Tongue (tissue), 2 donors: ENCODE data around the gene LYRM9. TPM values are rescaled to one million over a fixed set of nuclear protein-coding genes. Genes with fewer than 3 reads are reported as not detected.
"Not testable (repeated sequence)": the region's sequence is repeated elsewhere in the genome, so short reads cannot be mapped to it uniquely, and the experiment has no call there.

Experiments
- DNase-seq: peaks from one replicate; pipeline ENCODE4 v3.0.0-alpha.2; 2015
- total RNA-seq: library from RNA; depleted of rRNA; stranded (reverse); fragments of >200 nt; gene quantifications from one replicate; pipeline ENCODE4 v1.2.3, GENCODE V29; 2014

LYRM9 gene
- total RNA-seq, 1 donor from 2014 or later = 26.5 TPM

DNA sequence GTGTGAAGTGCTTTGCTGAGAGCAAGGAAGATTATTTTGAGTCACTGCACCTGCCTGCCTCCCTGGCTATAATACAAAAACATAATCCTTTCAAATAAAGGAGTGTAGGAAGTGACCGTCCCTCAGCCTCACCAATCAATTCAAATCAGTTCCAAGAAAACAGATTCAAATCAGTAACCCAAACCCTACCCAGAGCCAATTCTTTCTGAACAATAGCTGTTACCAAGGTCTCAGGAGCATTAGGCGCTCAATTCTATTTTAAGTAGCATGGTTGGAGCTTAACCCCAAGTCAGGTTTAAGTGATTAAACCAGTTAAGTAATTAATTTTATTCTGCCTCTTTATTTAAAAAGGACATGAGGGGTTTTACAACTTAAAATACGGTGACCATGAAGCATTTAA, 54.6 kb downstream of the LYRM9 start:
- DNase-seq = not testable (repeated sequence)

DNA sequence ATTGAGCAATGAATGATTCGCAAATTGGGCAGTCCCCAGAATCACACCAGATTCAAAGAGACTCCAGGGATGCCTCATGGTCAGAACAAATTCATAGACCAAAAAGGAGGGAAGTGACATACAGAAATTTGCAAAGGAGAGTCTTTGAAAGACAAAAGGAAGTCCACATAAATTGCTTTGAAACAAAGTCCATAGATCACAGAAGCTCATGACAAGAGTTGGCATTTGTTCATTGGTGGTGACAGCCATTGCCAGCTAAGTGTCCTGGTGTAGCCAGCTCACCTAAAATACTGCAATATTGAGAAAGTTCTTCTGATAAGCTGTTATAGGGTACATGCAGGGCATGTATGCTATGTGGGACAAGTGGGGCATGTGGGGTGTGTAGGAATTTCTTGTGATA, 55.4 kb downstream of the LYRM9 start:
- not testable (repeated sequence) for DNase-seq

DNA sequence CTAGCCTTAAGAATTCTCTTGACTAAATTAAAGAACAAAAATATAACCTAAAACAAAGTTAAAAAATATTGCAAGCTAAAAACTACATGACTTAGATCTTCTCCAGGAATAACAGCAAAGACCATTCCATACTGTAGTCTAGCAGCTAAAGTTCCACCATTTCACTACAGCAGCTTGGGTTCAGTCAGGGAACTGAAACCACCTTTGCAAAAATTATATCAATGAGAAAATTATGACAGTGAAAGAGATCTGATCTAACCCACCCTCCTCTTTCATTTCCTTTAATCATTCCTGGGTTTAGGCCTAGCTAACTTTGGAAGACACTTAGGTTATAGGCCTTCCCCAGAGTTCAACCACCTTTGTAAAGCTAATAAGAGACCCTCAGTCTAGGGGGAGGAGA, 56.5 kb downstream of the LYRM9 start:
- DNase-seq = no peak

DNA sequence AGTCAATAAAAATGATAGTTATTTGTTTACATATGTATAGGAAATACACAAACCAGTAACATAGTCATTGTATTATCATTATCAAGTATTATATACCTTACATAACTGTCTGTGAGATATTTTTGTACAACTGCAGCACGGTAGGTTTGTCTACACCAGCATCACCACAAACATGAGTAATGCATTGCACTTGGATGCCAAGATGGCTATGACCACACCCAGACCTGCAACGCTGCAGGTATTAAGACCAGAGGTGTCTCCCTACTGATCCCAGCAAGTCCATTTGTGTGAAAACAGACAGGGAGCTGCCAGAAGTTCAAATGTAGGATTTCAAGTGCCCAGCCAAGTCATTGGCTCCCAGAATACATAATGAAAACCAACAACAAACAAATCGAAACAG, 58.6 kb downstream of the LYRM9 start:
- DNase-seq = no peak

DNA sequence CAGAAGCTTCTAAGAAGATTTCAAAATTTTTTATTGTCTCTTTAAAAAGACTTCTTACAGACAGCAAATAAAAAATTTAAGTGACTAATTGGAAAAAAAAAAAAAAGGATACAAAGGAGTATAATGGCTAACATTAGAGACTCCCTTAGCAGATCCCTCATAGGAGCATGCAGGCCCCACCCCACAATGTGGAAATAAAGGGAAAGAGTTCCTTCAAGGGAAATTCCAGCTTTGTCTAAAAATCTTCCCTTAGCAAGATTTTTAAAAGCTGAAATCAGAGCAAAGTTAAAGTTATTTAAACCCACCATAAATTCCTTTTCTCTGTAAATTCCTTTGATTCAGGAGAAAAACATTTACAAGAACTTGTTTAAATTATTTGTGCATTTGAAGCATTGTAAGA, 60.3 kb downstream of the LYRM9 start:
- no peak for DNase-seq

DNA sequence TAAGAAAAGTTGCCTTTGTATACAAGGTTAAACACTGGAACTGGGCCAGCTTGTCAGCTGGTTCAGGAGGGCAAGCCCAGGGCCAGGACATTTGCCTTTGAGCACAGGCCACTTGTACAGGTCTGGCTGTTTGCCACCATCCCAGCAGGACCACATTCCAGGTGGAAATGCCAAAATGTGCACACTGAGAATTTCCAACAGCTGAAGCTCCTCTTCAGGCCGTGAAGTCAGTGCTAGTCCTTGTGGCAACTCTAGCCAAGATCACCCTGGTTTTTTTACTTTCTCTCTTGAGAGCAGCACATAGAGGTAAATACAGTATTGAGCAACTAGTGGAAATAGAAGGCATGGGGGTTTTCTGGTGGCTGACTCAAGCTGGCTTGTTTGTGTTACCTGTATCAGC, 63.3 kb downstream of the LYRM9 start:
- DNase-seq = peak; percentile 52

DNA sequence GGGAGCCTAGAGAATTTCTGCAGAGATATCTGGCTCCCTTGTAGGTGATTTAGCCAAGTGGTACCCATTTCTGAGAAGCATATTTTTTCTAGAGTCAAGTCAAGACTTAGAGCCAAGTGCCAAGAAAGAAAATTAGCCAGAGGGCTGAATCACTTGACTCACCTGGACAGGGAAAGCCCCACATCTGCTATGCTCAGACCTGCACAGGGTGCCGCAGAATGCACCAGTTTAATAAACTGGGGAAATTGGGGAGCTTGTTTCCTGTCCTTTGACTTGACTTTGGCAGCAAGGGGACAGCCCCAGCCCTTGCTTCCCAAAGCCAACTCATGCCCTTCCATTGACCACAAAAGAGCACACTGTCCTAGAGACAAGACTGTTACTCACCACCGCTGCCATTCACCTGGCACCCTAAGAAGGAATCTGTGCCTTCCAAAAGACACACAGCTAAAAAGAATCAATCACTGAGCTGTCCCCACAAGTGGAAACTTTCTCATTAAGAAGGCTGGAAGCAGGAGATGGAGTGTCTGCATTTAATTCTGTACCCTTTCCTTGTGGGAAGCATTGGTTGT, 63.9 kb downstream of the LYRM9 start:
- DNase-seq = not testable (repeated sequence)

Other genes with a start within 250 kb of the LYRM9 start
- 1.8 TPM for gene NOS2, start 92.8 kb downstream of the LYRM9 start, total RNA-seq
- 13.2 TPM for gene NLK, start 149.3 kb upstream of the LYRM9 start, total RNA-seq